Aorta (tissue), 5 donors: Measurements from ENCODE around the gene TAF6. TPM values are rescaled to one million over a fixed set of nuclear protein-coding genes. Genes with fewer than 3 reads are reported as not detected.

Experiments used
- ATAC-seq: fragments of 200-7000 bp; cut with Tn5 transposase; one replicate; pipeline ENCODE4 v1.9.1; 2022; ENCODE audit warnings: moderate library complexity; ENCODE audit not compliant: low FRiP score
- DNase-seq, 2 donors: peaks; one replicate each; pipeline ENCODE4 v3.0.0-alpha.2; 2020
- H3K27ac ChIP-seq, 2 donors: one replicate each; pipeline ENCODE4 v1.5.1; 2013; ENCODE audit warnings: low read length in 2 of 2, mild to moderate bottlenecking in 2 of 2, moderate library complexity in 2 of 2, control low read depth in 1 of 2, inconsistent platforms in 1 of 2, low read depth in 1 of 2
- H3K27me3 ChIP-seq, 2 donors: one replicate each; pipeline ENCODE4 v1.6.1; 2013; ENCODE audit warnings: control low read depth in 1 of 2, low read length in 1 of 2, mild to moderate bottlenecking in 1 of 2, moderate library complexity in 1 of 2; ENCODE audit not compliant: insufficient read depth in 2 of 2, control insufficient read depth in 1 of 2
- H3K36me3 ChIP-seq, 2 donors: one replicate each; pipeline ENCODE4 v1.6.1; 2013; ENCODE audit warnings: control low read depth in 1 of 2, low read length in 1 of 2, mild to moderate bottlenecking in 1 of 2; ENCODE audit not compliant: insufficient read depth in 2 of 2, control insufficient read depth in 1 of 2
- H3K4me1 ChIP-seq, 2 donors: one replicate each; pipeline ENCODE4 v1.6.1; 2013; ENCODE audit warnings: low read length in 2 of 2, control low read depth in 1 of 2, mild to moderate bottlenecking in 1 of 2, moderate library complexity in 1 of 2; ENCODE audit not compliant: insufficient read depth in 2 of 2, control insufficient read depth in 1 of 2
- H3K4me3 ChIP-seq, 2 donors: one replicate each; pipeline ENCODE4 v1.5.1; 2013; ENCODE audit warnings: low read length in 2 of 2, control low read depth in 1 of 2, mild to moderate bottlenecking in 1 of 2
- H3K9me3 ChIP-seq: one replicate; pipeline ENCODE4 v1.6.1; 2013; ENCODE audit warnings: mild to moderate bottlenecking, low read length; ENCODE audit not compliant: control insufficient read depth
- WGBS, 2 donors: extraction: QIAGEN DNeasy Blood & Tissue Kit; methylation state at CpG; one replicate each; pipeline ENCODE4 v1.1.7; 2013; 5-methylcytosine and 5-hydroxymethylcytosine counted together
- intact Hi-C, 2 donors: fragments of 100-400 bp; cut with DNase I; formaldehyde crosslinking; loops; one replicate each; pipeline versions ENCODE4 v1.14.2 to v1.15.0; 2022
- long read RNA-seq, 2 donors: library from polyadenylated mRNA; unstranded; transcript quantifications; one replicate each; pipeline ENCODE4 v2.0.0, GENCODE V29; 2020 to 2021
- polyA plus RNA-seq, 2 donors: library from polyadenylated mRNA; stranded (reverse); fragments of 200-250 nt; gene quantifications; one replicate each; pipeline ENCODE4 v1.2.3, GENCODE V29; 2013
- total RNA-seq, 2 donors: library from RNA; stranded (reverse); fragmentation: NEBNext Ultra II Directional; extraction: Animal tissue kit (Norgen Biotek cat#: 25700); gene quantifications; one replicate each; pipeline ENCODE4 v1.2.1, GENCODE V29; 2021
- donor health status: healthy with polysubstance abuse.
- donor health status: Bipolar disorder and iron deficiency.
- donor health status: DM: no; HTN: no; CAD: no.
- donor health status: DM: no; HTN: no; CAD: no.
- donor health status: DM: yes; HTN: yes; CAD: no.

TAF6 gene
- 10 to 100 TPM; 31.7 to 38.7 TPM for total RNA-seq
- polyA plus RNA-seq: 10 to 100 TPM; 24.2 to 39.3 TPM
- long read RNA-seq, donor 1, transcript TAF6-211 (15 exons, 2,464 nt): major isoform, 12 of 28 reads
- long read RNA-seq, donor 1, partial matches to known transcripts: 9 of 28 reads
- long read RNA-seq, donor 1, other reads (novel, unspliced or antisense): 6 of 28 reads
- long read RNA-seq, donor 2, transcript TAF6-211 (15 exons, 2,464 nt): major isoform, 6 of 15 reads
- long read RNA-seq, donor 2, partial matches to known transcripts: 4 of 15 reads
- long read RNA-seq, donor 2, other reads (novel, unspliced or antisense): 4 of 15 reads

- intact Hi-C loops: loop anchor here in 1 of 2 donors (2.0 kb wide), 1 partner anchor 19 kb away; the partner anchor contains the start of genes AP4M1 and MCM7
- H3K27ac ChIP-seq: peak within 1 kb of the TSS in 1 of 2 donors; percentile 29
- DNase-seq (peak; percentile 97 to 99), ATAC-seq (peak; percentile 97)
- 0% methylated on average over 49 of the region's 49 CpGs for WGBS, 2 donors
- H3K4me3 ChIP-seq: peak within 1 kb of the TSS; percentile 71 to 73
- H3K9me3 ChIP-seq: no peaks in the 10 kb centered on the region
- no peaks in the 10 kb centered on the region for H3K27me3 ChIP-seq
- peaks cover 0 to 2% of the 10 kb centered on the region in 2 donors for H3K4me1 ChIP-seq
- no peaks in the 10 kb centered on the region for H3K36me3 ChIP-seq
These were observed at the start of gene TAF6, which contains the start of gene CNPY4 for GRCh38 chr7:100119072-100119969. Gene TAF6, minus strand, starts transcription at chr7:100119358. Its CDS starts 5,149 bp downstream, at chr7:100114209. Gene CNPY4, plus strand, starts transcription at chr7:100119634. Its CDS starts 111 bp downstream, at chr7:100119745.

GRCh38 chr7:100167912-100168323 lies 48.8 kb upstream of the TAF6 start:
- Histone ChIP-seq H3K4me3 (peak overlapping the region; percentile 30 to 61), H3K4me1 (no peaks in the 10 kb centered on the region), H3K36me3 (no peaks in the 10 kb centered on the region), H3K27ac (no peak overlapping the region), H3K9me3 (no peaks in the 10 kb centered on the region), H3K27me3 (no peaks in the 10 kb centered on the region)
- ATAC-seq (peak; percentile 35), DNase-seq (peak in 1 of 2 donors; percentile 56)
- intact Hi-C loops: no loop called here
- WGBS, 2 donors: 0 to 2% methylated on average over 11 of the region's 11 CpGs

DNA sequence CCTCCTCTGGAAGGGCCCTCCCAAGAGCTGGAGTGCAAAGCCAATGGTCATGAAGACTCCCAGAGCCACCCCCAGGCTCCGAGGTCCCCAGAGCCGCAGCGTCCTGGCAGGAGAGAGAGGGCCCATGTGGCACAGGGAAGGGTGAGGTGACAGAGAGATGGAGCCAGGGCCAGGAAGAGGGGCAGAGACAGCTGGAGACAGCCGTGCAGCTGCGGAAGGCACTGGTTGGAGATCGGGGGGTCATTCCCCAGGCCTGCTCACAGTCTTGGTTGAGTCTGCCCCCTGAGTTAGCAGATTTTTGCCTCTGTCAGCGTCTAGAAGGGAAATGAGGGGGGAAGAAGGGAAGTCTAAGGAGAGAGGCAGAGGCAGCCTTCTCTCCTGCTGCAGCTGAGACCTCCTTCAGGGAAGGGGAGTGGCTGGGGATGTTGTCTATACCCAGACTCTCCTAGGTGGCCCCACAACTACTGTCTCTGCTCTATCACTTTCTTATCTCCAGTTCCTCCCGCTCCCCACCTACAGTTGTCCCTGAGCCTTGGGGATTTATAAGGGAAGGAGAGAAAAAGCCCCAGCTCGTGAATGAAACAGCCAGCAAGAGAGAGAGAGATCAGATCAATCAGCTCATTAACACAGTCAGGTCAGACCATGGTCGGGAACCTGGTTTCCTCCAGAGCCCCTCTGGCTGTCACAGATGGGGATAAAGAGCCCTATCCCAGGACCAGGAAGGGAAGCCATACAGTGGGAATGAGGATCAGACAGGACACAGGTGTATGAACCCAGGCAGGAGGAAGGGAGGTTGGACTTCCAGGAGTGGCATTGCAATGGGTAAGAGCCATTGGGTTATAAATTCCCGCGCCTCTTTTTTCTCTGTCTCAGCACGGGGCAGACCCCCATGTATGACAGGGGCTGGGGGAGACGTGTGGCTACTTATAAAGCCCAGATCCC lies 48.1 kb upstream of the TAF6 start:
- H3K27me3 ChIP-seq: no peaks in the 10 kb centered on the region
- H3K27ac ChIP-seq: no peak overlapping the region
- no peaks in the 10 kb centered on the region for H3K36me3 ChIP-seq
- no peak for ATAC-seq
- no peaks in the 10 kb centered on the region for H3K4me1 ChIP-seq
- peak overlapping the region in 1 of 2 donors; percentile 30 for H3K4me3 ChIP-seq
- DNase-seq: peak; percentile 15 to 53
- H3K9me3 ChIP-seq: no peaks in the 10 kb centered on the region
- intact Hi-C loops: no loop called here
- WGBS, 2 donors: 58 to 64% methylated on average over 14 of the region's 14 CpGs

- H3K27ac ChIP-seq: no peak overlapping the region
- 90 to 92% methylated on average over 16 of the region's 16 CpGs for WGBS, 2 donors
- H3K36me3 ChIP-seq: no peaks in the 10 kb centered on the region
- DNase-seq (peak; percentile 27 to 42), ATAC-seq (no peak)
- H3K9me3 ChIP-seq: no peaks in the 10 kb centered on the region
- intact Hi-C loops: no loop called here
- no peak overlapping the region for H3K4me3 ChIP-seq
- no peaks in the 10 kb centered on the region for H3K4me1 ChIP-seq
- no peaks in the 10 kb centered on the region for H3K27me3 ChIP-seq
These were observed 47.3 kb upstream of the TAF6 start for GRCh38 chr7:100166317-100166940.

DNA sequence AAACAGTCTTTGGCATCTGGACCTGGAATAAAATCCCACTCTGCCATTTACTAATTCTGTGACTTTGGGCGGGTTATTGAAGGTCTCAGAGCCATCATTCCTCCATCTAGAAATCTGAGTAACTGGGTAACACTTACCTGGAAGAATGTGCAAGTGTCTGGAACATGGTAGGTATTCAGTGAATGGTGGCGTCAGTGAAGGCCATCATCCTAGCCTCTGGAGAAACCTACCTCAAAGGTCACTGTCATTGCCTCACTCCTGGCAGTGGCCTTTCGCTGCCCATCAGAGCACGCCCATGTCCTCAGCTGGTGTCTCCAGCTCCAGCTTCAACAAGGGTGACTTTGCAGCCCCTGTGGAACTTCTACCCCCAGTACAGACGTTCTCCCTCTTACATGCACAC lies 44.7 kb upstream of the TAF6 start:
- intact Hi-C loops: no loop called here
- ATAC-seq (no peak), DNase-seq (peak in 1 of 2 donors; percentile 12)
- 90 to 94% methylated on average over 5 of the region's 5 CpGs for WGBS, 2 donors
- no peaks in the 10 kb centered on the region for H3K36me3 ChIP-seq
- no peaks in the 10 kb centered on the region for H3K9me3 ChIP-seq
- H3K27ac ChIP-seq: no peak overlapping the region
- no peaks in the 10 kb centered on the region for H3K4me1 ChIP-seq
- H3K4me3 ChIP-seq: no peak overlapping the region
- H3K27me3 ChIP-seq: no peaks in the 10 kb centered on the region

- Histone ChIP-seq H3K4me1 (no peaks in the 10 kb centered on the region), H3K9me3 (no peaks in the 10 kb centered on the region), H3K36me3 (no peaks in the 10 kb centered on the region), H3K4me3 (no peak overlapping the region), H3K27me3 (no peaks in the 10 kb centered on the region), H3K27ac (no peak overlapping the region)
- intact Hi-C loops: no loop called here
- ATAC-seq (no peak), DNase-seq (peak; percentile 21 to 32)
- 77 to 78% methylated on average over 6 of the region's 6 CpGs for WGBS, 2 donors
These were observed 43.9 kb upstream of the TAF6 start for GRCh38 chr7:100163006-100163531.

- no peaks in the 10 kb centered on the region for H3K36me3 ChIP-seq
- no peaks in the 10 kb centered on the region for H3K27me3 ChIP-seq
- no peaks in the 10 kb centered on the region for H3K4me1 ChIP-seq
- no peak for ATAC-seq
- no peak overlapping the region for H3K27ac ChIP-seq
- H3K9me3 ChIP-seq: no peaks in the 10 kb centered on the region
- intact Hi-C loops: no loop called here
- no peak overlapping the region for H3K4me3 ChIP-seq
- 90 to 94% methylated on average over 18 of the region's 18 CpGs for WGBS, 2 donors
- peak in 1 of 2 donors; percentile 44 for DNase-seq
These were observed 40.9 kb upstream of the TAF6 start for GRCh38 chr7:100160067-100160466.
